Thyroid gland (tissue), 4 donors: ENCODE results near the gene RPRM. TPM values are rescaled to one million over a fixed set of nuclear protein-coding genes. Genes with fewer than 3 reads are reported as not detected.

Experiments
- DNase-seq, 2 donors: peaks; one replicate each; pipeline ENCODE4 v3.0.0-alpha.2; 2019
- H3K27ac ChIP-seq, 3 donors: fragments of 200-600 bp; sonication (generic); 1 replicate in 2 of 3; 2 replicates in 1 of 3; pipeline ENCODE4 v1.5.1; 2016 to 2019; ENCODE audit warnings: mild to moderate bottlenecking in 1 of 3, moderate library complexity in 1 of 3
- H3K27me3 ChIP-seq: fragments of 200-600 bp; sonication (generic); one replicate; pipeline ENCODE4 v1.5.1; 2019
- H3K36me3 ChIP-seq, 2 donors: fragments of 200-600 bp; sonication (generic); one replicate each; pipeline ENCODE4 v1.5.1; 2016 to 2019
- H3K4me1 ChIP-seq, 2 donors: fragments of 200-600 bp; sonication (generic); one replicate each; pipeline ENCODE4 v1.5.1; 2017 to 2019
- H3K4me3 ChIP-seq, 3 donors: fragments of 200-600 bp; sonication (generic); replicated peaks in 1 of 3; 1 replicate in 2 of 3; 2 replicates in 1 of 3; pipeline ENCODE4 v1.5.1; 2016; ENCODE audit warnings: mild to moderate bottlenecking in 1 of 3
- H3K9me3 ChIP-seq: fragments of 200-600 bp; sonication (generic); one replicate; pipeline ENCODE4 v1.5.1; 2017
- POLR2A ChIP-seq, 2 donors: fragments of 450-650 bp; IDR thresholded peaks; one replicate each; pipeline ENCODE4 v1.6.1; 2017; ENCODE audit warnings: antibody characterized with exemption in 2 of 2, mild to moderate bottlenecking in 2 of 2, moderate library complexity in 1 of 2
- WGBS, 2 donors: methylation state at CpG; one replicate each; pipeline ENCODE4 v1.1.5; 2017; 5-methylcytosine and 5-hydroxymethylcytosine counted together
- intact Hi-C: fragments of 100-400 bp; cut with DNase I; formaldehyde crosslinking; loops from one replicate; pipeline ENCODE4 v1.15.1; 2023
- total RNA-seq, 4 donors: library from RNA; depleted of rRNA; stranded (reverse); fragments of >200 nt; gene quantifications; one replicate each; pipeline ENCODE4 v1.2.3, GENCODE V29; 2016
- TF ChIP-seq, protein P1 (sequence below), 6 experiments: fragments of 200-600 bp in 3 of 6; fragments of 450-650 bp in 3 of 6; sonication (generic) in 3 of 6; IDR thresholded peaks; one replicate each; pipeline ENCODE4 v1.5.1; 2016 to 2019; ENCODE audit warnings: antibody characterized with exemption in 6 of 6, mild to moderate bottlenecking in 2 of 6, inconsistent platforms in 1 of 6, moderate library complexity in 1 of 6

RPRM gene
- total RNA-seq, 4 donors from 2014 or later = 1.0 to 2.4 (median 1.1) TPM; not detected in 1

DNA sequence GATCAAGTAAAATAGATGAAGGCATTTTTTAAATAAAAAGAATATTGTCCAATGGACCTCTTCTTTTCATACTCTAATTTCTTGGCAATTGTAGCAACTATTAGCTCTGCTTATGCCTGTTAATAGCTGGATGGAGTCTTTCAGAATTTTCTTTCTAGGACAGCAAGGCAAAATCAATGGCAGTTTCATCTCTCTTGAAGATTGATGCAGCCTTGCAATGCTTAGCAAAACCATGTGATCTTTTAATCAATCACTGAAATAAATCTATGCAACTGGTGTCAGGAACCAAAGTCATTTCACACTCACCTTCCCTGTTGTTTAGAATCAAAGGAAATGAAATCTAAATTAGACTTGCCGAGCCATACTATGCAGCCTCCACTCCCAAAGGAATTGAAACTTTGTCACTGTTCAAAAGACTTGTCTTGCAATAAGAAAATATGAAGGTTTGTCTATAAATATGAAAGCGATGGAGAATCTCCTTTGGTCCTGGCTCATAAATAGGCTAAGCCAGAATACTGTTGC is 16.2 kb downstream of the RPRM start:
- no peak overlapping the region for H3K4me3 ChIP-seq
- no peaks in the 10 kb centered on the region for H3K9me3 ChIP-seq
- no peak for DNase-seq
- H3K4me1 ChIP-seq = no peaks in the 10 kb centered on the region
- no peaks in the 10 kb centered on the region for H3K36me3 ChIP-seq
- intact Hi-C loops = no loop called here
- 76 to 83% methylated on average over 2 of the region's 2 CpGs for WGBS, 2 donors
- no peak overlapping the region for H3K27ac ChIP-seq
- no peaks in the 10 kb centered on the region for H3K27me3 ChIP-seq
- TF ChIP-seq POLR2A (IDR thresholded peaks at IDR 0.05) = no peak
- TF ChIP-seq, protein P1, sequence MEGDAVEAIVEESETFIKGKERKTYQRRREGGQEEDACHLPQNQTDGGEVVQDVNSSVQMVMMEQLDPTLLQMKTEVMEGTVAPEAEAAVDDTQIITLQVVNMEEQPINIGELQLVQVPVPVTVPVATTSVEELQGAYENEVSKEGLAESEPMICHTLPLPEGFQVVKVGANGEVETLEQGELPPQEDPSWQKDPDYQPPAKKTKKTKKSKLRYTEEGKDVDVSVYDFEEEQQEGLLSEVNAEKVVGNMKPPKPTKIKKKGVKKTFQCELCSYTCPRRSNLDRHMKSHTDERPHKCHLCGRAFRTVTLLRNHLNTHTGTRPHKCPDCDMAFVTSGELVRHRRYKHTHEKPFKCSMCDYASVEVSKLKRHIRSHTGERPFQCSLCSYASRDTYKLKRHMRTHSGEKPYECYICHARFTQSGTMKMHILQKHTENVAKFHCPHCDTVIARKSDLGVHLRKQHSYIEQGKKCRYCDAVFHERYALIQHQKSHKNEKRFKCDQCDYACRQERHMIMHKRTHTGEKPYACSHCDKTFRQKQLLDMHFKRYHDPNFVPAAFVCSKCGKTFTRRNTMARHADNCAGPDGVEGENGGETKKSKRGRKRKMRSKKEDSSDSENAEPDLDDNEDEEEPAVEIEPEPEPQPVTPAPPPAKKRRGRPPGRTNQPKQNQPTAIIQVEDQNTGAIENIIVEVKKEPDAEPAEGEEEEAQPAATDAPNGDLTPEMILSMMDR (IDR thresholded peaks at IDR 0.05) = no peak

GRCh38 chr2:153461453-153461852 is 17.1 kb downstream of the RPRM start:
- Histone ChIP-seq H3K4me1 (no peaks in the 10 kb centered on the region), H3K9me3 (no peaks in the 10 kb centered on the region), H3K4me3 (no peak overlapping the region), H3K27me3 (no peaks in the 10 kb centered on the region), H3K36me3 (no peaks in the 10 kb centered on the region), H3K27ac (no peak overlapping the region)
- no peak for DNase-seq
- TF ChIP-seq, protein P1 (IDR thresholded peaks at IDR 0.05) = no peak
- TF ChIP-seq POLR2A (IDR thresholded peaks at IDR 0.05) = no peak
- intact Hi-C loops = no loop called here
- 66% methylated on average over 5 of the region's 5 CpGs for WGBS, 2 donors

GRCh38 chr2:153455861-153456260 is 22.7 kb downstream of the RPRM start:
- Histone ChIP-seq H3K4me3 (no peak overlapping the region), H3K4me1 (no peaks in the 10 kb centered on the region), H3K36me3 (no peaks in the 10 kb centered on the region), H3K9me3 (no peaks in the 10 kb centered on the region), H3K27me3 (no peaks in the 10 kb centered on the region), H3K27ac (no peak overlapping the region)
- intact Hi-C loops = no loop called here
- TF ChIP-seq, protein P1 (IDR thresholded peaks at IDR 0.05) = no peak
- TF ChIP-seq POLR2A (IDR thresholded peaks at IDR 0.05) = no peak
- DNase-seq = no peak
- 81 to 85% methylated on average over 8 of the region's 8 CpGs for WGBS, 2 donors

- Histone ChIP-seq H3K27me3 (no peaks in the 10 kb centered on the region), H3K36me3 (no peaks in the 10 kb centered on the region), H3K9me3 (no peaks in the 10 kb centered on the region), H3K4me3 (no peak overlapping the region), H3K27ac (no peak overlapping the region), H3K4me1 (no peaks in the 10 kb centered on the region)
- TF ChIP-seq, protein P1 (IDR thresholded peaks at IDR 0.05) = no peak
- TF ChIP-seq POLR2A (IDR thresholded peaks at IDR 0.05) = no peak
- 74 to 83% methylated on average over 16 to 21 of the region's 21 CpGs for WGBS, 2 donors
- intact Hi-C loops = no loop called here
- no peak for DNase-seq
Measured at GRCh38 chr2:153455403-153455802, 23.2 kb downstream of the RPRM start.

- no peaks in the 10 kb centered on the region for H3K27me3 ChIP-seq
- no peak for TF ChIP-seq POLR2A (IDR thresholded peaks at IDR 0.05)
- TF ChIP-seq, protein P1 (IDR thresholded peaks at IDR 0.05) = no peak
- 87 to 90% methylated on average over 5 of the region's 5 CpGs for WGBS, 2 donors
- no peak overlapping the region for H3K27ac ChIP-seq
- no peaks in the 10 kb centered on the region for H3K9me3 ChIP-seq
- no peaks in the 10 kb centered on the region for H3K4me1 ChIP-seq
- H3K4me3 ChIP-seq = no peak overlapping the region
- no peak for DNase-seq
- intact Hi-C loops = no loop called here
- no peaks in the 10 kb centered on the region for H3K36me3 ChIP-seq
Measured at GRCh38 chr2:153451611-153452010, 27.0 kb downstream of the RPRM start.
